Neural progenitor cell (in vitro differentiated cells): ENCODE measurements around the gene MYBPH. TPM values are rescaled to one million over a fixed set of nuclear protein-coding genes. Genes with fewer than 3 reads are reported as not detected.

Source experiments
- DNase-seq: peaks from one replicate; pipeline ENCODE4 v3.0.0-alpha.2; 2016; ENCODE audit warnings: low spot score
- H2AFZ ChIP-seq: fragments of 200-600 bp; sonication (generic); replicated peaks from 2 replicates; pipeline ENCODE4 v1.6.1; 2016; ENCODE audit warnings: antibody characterized with exemption
- H3F3A ChIP-seq: fragments of 200-600 bp; sonication (generic); 2 replicates; pipeline ENCODE4 v1.6.1; 2016; ENCODE audit warnings: antibody characterized with exemption, low read depth
- H3K27ac ChIP-seq: fragments of 200-600 bp; sonication (generic); 2 replicates; pipeline ENCODE4 v1.5.1; 2016; ENCODE audit warnings: mild to moderate bottlenecking
- H3K27me3 ChIP-seq: fragments of 200-600 bp; sonication (generic); 2 replicates; pipeline ENCODE4 v1.6.1; 2016; ENCODE audit warnings: mild to moderate bottlenecking, moderate library complexity
- H3K36me3 ChIP-seq: fragments of 200-600 bp; sonication (generic); 2 replicates; pipeline ENCODE4 v1.5.1; 2016
- H3K4me1 ChIP-seq: fragments of 200-600 bp; sonication (generic); 2 replicates; pipeline ENCODE4 v1.6.1; 2016; ENCODE audit warnings: mixed run types
- H3K4me2 ChIP-seq: fragments of 200-600 bp; sonication (generic); 2 replicates; pipeline ENCODE4 v1.6.1; 2016
- H3K4me3 ChIP-seq: fragments of 200-600 bp; sonication (generic); 2 replicates; pipeline ENCODE4 v1.5.1; 2016
- H3K79me2 ChIP-seq: fragments of 200-600 bp; sonication (generic); 2 replicates; pipeline ENCODE4 v1.6.1; 2016; ENCODE audit warnings: low read depth
- H3K9ac ChIP-seq: fragments of 200-600 bp; sonication (generic); 2 replicates; pipeline ENCODE4 v1.6.1; 2016
- H3K9me3 ChIP-seq: fragments of 200-600 bp; sonication (generic); 2 replicates; pipeline ENCODE4 v1.5.1; 2016; ENCODE audit warnings: low read depth
- H4K20me1 ChIP-seq: fragments of 200-600 bp; sonication (generic); 2 replicates; pipeline ENCODE4 v1.6.1; 2016; ENCODE audit warnings: low read depth
- H3K27ac Mint-ChIP-seq: 3 replicates; pipeline ENCODE4 v1.8.0; 2021; ENCODE audit warnings: mixed read lengths
- H3K27me3 Mint-ChIP-seq: 2 replicates; pipeline ENCODE4 v1.8.0; 2022; ENCODE audit warnings: low read depth, mild to moderate bottlenecking, inconsistent platforms, moderate library complexity, mixed read lengths; ENCODE audit not compliant: insufficient read depth
- H3K36me3 Mint-ChIP-seq: 3 replicates; pipeline ENCODE4 v1.8.0; 2021; ENCODE audit warnings: mixed read lengths
- H3K4me1 Mint-ChIP-seq: 3 replicates; pipeline ENCODE4 v1.8.0; 2021; ENCODE audit warnings: mixed read lengths
- H3K4me3 Mint-ChIP-seq: 3 replicates; pipeline ENCODE4 v1.8.0; 2021; ENCODE audit warnings: mild to moderate bottlenecking, moderate library complexity, mixed read lengths
- H3K9me3 Mint-ChIP-seq: 3 replicates; pipeline ENCODE4 v1.8.0; 2020; ENCODE audit warnings: mixed read lengths
- CTCF ChIP-seq: fragments of 200-600 bp; sonication (generic); IDR thresholded peaks from 2 replicates; pipeline ENCODE4 v1.5.1; 2017; ENCODE audit warnings: antibody characterized with exemption, mild to moderate bottlenecking
- EZH2 ChIP-seq: fragments of 200-600 bp; sonication (generic); IDR thresholded peaks from 2 replicates; pipeline ENCODE4 v1.6.1; 2017; ENCODE audit warnings: antibody characterized with exemption, mild to moderate bottlenecking, moderate library complexity
- EZH2phosphoT487 ChIP-seq: fragments of 200-600 bp; sonication (generic); IDR thresholded peaks from 2 replicates; pipeline ENCODE4 v1.6.1; 2017; ENCODE audit warnings: antibody characterized with exemption
- total RNA-seq: library from RNA; depleted of rRNA; stranded (reverse); fragments of >200 nt; gene quantifications from 2 replicates; pipeline ENCODE4 v1.2.3, GENCODE V29; 2015; ENCODE audit warnings: low replicate concordance

Gene MYBPH
- total RNA-seq, 1 donor from 2014 or later = not detected

GRCh38 chr1:203217139-203217655, 41.6 kb upstream of the MYBPH start:
- H3K36me3 ChIP-seq = no peaks in the 10 kb centered on the region
- no peaks in the 10 kb centered on the region for H3K9me3 ChIP-seq
- Mint-ChIP-seq H3K27me3 (peaks cover 11% of the 10 kb centered on the region), H3K4me3 (no peak overlapping the region), H3K9me3 (no peaks in the 10 kb centered on the region), H3K4me1 (peaks cover 18% of the 10 kb centered on the region), H3K36me3 (no peaks in the 10 kb centered on the region), H3K27ac (no peak overlapping the region)
- TF ChIP-seq CTCF (peak; percentile 27), EZH2phosphoT487 (no peak), EZH2 (no peak)
- DNase-seq = no peak
- no peaks in the 10 kb centered on the region for H4K20me1 ChIP-seq
- H3K79me2 ChIP-seq = no peaks in the 10 kb centered on the region
- H3K4me1 ChIP-seq = peaks cover 12% of the 10 kb centered on the region
- H3F3A ChIP-seq = no peaks in the 10 kb centered on the region
- H2AFZ ChIP-seq = no peak overlapping the region
- no peak overlapping the region for H3K27ac ChIP-seq
- H3K4me2 ChIP-seq = no peak overlapping the region
- H3K4me3 ChIP-seq = no peak overlapping the region
- H3K27me3 ChIP-seq = no peaks in the 10 kb centered on the region
- no peak overlapping the region for H3K9ac ChIP-seq

GRCh38 chr1:203216274-203217138, 40.9 kb upstream of the MYBPH start:
- H3K27me3 Mint-ChIP-seq = peaks cover 8% of the 10 kb centered on the region
- peak; percentile 82 for TF ChIP-seq CTCF
- no peak for TF ChIP-seq EZH2phosphoT487
- no peak for TF ChIP-seq EZH2

DNA sequence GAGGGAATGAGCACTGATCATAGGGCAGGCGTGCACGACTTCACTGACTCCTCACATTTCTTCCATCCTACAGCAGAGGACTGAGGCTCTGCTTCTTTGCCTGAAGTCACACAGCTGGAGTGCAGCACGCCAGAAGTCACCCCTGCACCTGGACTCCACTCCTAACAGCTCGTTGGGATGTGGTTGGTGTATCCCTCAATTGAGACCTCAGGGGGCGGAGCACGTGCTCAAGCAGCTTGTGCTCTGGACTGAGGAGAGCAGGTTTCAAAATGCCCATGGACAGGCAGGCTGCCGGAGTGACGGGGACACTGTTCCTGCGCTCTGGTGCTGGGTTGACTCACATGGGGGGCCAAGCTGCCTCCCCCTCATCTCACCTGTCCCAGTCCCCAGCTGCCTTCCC, 39.9 kb upstream of the MYBPH start:
- Mint-ChIP-seq H3K36me3 (no peaks in the 10 kb centered on the region), H3K27ac (no peak overlapping the region)

More at GRCh38 chr1:203216274-203217138, 40.9 kb upstream of the MYBPH start:
- Histone ChIP-seq H4K20me1 (no peaks in the 10 kb centered on the region), H3K27ac (no peak overlapping the region), H3K4me2 (no peak overlapping the region), H2AFZ (no peak overlapping the region), H3K27me3 (no peaks in the 10 kb centered on the region), H3K9me3 (no peaks in the 10 kb centered on the region), H3K9ac (no peak overlapping the region), H3K36me3 (no peaks in the 10 kb centered on the region), H3K4me1 (peaks cover 12% of the 10 kb centered on the region), H3K79me2 (no peaks in the 10 kb centered on the region), H3K4me3 (no peak overlapping the region), H3F3A (no peaks in the 10 kb centered on the region)
- peak; percentile 85 for DNase-seq
- no peak overlapping the region for H3K4me3 Mint-ChIP-seq
- H3K4me1 Mint-ChIP-seq = peaks cover 18% of the 10 kb centered on the region
- no peaks in the 10 kb centered on the region for H3K9me3 Mint-ChIP-seq
- no peaks in the 10 kb centered on the region for H3K36me3 Mint-ChIP-seq
- H3K27ac Mint-ChIP-seq = no peak overlapping the region

More for the DNA sequence above, 39.9 kb upstream of the MYBPH start:
- H3K4me3 ChIP-seq = no peak overlapping the region
- no peaks in the 10 kb centered on the region for H3K79me2 ChIP-seq
- H3K4me2 ChIP-seq = no peak overlapping the region
- H3F3A ChIP-seq = no peaks in the 10 kb centered on the region
- Mint-ChIP-seq H3K27me3 (peaks cover 10% of the 10 kb centered on the region), H3K4me3 (no peak overlapping the region), H3K9me3 (no peaks in the 10 kb centered on the region), H3K4me1 (peaks cover 18% of the 10 kb centered on the region)
- no peak overlapping the region for H3K9ac ChIP-seq
- peak; percentile 39 for DNase-seq
- H2AFZ ChIP-seq = no peak overlapping the region
- no peaks in the 10 kb centered on the region for H3K36me3 ChIP-seq
- peaks cover 12% of the 10 kb centered on the region for H3K4me1 ChIP-seq
- H4K20me1 ChIP-seq = no peaks in the 10 kb centered on the region
- H3K9me3 ChIP-seq = no peaks in the 10 kb centered on the region
- no peaks in the 10 kb centered on the region for H3K27me3 ChIP-seq
- H3K27ac ChIP-seq = no peak overlapping the region
- TF ChIP-seq EZH2 (no peak), CTCF (no peak), EZH2phosphoT487 (no peak)
